ENCODE data around the gene RIMS4. TPM values are rescaled to one million over a fixed set of nuclear protein-coding genes. Genes with fewer than 3 reads are reported as not detected.
"Not testable (repeated sequence)": the region's sequence is repeated elsewhere in the genome, so short reads cannot be mapped to it uniquely, and the experiment has no call there.

RIMS4 gene
- total RNA-seq, 3 donors from 2014 or later, result 0.03 to 0.15 TPM; not detected in 1

DNA sequence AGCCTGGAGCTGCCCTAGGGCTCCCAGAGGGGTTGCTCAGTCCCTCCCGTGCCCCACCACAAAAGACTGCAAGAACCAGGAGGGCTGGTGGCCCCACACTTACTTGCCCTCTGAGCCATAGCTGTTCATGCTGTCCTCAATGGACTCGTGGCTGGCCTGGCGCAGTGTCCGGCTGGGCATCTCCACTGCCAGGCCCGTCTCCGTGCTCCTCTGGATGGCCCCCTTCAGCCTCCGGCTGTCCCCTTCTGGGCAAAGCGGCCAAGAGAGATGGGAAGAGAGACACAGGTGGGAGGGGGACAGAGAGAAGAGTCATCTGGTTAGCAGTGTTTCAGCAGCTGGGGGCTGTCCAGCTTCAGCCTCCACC is 39.2 kb downstream of the RIMS4 start:
- H3K36me3 Mint-ChIP-seq (ENCODE audit: insufficient read depth), result no peaks in the 10 kb centered on the region
- H3K4me1 Mint-ChIP-seq (ENCODE audit: low read depth), result peaks cover 2% of the 10 kb centered on the region
- DNase-seq (no peak), ATAC-seq (no peak)
- H3K27me3 Mint-ChIP-seq (ENCODE audit: low read depth), result peaks cover 10% of the 10 kb centered on the region
- no peaks in the 10 kb centered on the region for H3K9me3 Mint-ChIP-seq
- H3K4me3 Mint-ChIP-seq, result no peak overlapping the region

DNA sequence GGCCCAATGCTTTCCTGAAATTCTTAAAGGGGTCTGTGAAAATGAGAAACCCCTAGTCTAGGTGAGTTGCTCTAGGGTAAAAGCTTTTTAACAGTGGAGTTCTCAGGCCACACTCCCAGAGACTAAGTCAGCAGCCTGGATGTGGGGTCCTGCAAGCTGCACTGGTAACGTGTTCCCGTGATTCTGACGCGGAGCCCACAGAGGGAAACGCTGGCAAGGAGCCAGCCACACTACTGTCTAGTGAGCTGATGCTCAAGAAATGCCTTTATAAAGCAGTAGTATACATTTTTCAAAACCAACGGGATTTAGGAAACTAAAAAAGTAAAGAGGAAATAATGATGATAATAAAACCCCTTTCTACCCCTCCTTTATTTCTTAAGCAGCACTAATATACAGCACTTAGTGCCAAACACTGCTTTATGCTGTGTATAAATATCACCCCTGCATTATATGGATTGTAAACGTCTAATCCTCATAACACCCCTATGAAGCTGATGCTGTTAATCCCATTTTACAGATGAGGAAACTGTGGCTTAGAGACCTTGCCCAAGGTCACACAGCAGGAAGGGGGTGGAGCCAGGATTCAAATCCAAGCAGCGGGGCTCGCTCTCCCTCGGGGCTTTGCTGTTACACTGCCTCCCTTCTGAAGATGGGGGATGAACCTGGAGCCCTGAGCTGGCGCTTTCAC is 39.7 kb downstream of the RIMS4 start:
- Mint-ChIP-seq H3K4me1 (ENCODE audit: low read depth) (peaks cover 2% of the 10 kb centered on the region), H3K27me3 (ENCODE audit: low read depth) (peaks cover 9% of the 10 kb centered on the region), H3K4me3 (no peak overlapping the region), H3K9me3 (no peaks in the 10 kb centered on the region), H3K36me3 (ENCODE audit: insufficient read depth) (no peaks in the 10 kb centered on the region)
- DNase-seq, result no peak
- no peak for ATAC-seq

DNA sequence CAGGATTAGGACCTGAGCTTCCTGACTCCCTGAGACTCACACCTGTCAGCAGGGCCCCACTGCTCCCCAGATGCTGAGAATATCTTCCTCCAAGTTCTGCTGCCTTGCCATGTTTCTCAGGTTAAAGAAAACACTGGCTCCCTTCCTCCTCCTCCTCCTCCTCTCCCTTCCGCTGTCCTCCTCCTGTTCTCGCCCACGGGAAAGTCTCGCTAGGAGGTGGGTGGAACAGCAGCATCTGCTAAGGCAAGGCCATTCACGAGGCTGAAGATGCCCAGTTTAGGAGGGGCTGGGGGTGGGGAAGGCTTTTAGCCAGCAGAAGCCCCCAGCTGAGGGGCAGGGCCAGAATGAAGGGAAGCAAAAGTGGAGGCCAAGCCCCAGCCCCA is 40.9 kb downstream of the RIMS4 start:
- Mint-ChIP-seq H3K27me3 (ENCODE audit: low read depth) (peaks cover 9% of the 10 kb centered on the region), H3K4me1 (ENCODE audit: low read depth) (peaks cover 2% of the 10 kb centered on the region), H3K9me3 (no peaks in the 10 kb centered on the region), H3K36me3 (ENCODE audit: insufficient read depth) (no peaks in the 10 kb centered on the region), H3K4me3 (no peak overlapping the region)
- DNase-seq (no peak), ATAC-seq (no peak)

DNA sequence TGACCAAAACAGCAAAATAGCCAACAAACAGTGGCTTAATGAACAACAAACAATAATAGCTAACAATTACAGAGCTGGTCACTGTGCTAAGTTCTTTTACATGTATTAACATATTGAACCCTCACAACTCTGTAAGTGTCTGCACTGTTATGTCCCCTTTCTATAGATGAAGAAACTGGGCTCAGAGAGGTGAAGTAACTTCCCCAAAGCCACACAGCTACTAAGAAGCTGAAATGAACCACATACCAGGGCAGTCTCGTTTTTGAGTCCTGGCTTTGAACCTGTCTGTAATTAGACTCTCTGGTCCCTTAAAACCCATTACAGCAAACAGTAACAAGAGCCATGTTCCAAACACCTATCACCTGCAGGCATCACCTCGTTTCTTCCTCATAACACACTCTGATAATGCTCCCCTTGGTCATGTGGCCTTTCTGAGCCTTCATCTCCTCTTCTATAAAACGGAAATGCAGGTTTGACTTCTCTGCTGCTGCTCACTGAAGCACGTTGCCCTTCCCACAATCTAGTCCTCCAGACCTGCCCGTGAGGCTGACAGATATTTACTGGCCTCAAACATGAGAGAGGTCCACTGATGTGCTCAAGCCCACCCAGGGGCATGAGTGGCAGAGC is 41.4 kb downstream of the RIMS4 start:
- peaks cover 9% of the 10 kb centered on the region for H3K27me3 Mint-ChIP-seq (ENCODE audit: low read depth)
- no peak for ATAC-seq
- no peaks in the 10 kb centered on the region for H3K36me3 Mint-ChIP-seq (ENCODE audit: insufficient read depth)
- no peak overlapping the region for H3K4me3 Mint-ChIP-seq
- no peak for DNase-seq
- peaks cover 2% of the 10 kb centered on the region for H3K4me1 Mint-ChIP-seq (ENCODE audit: low read depth)
- no peaks in the 10 kb centered on the region for H3K9me3 Mint-ChIP-seq

DNA sequence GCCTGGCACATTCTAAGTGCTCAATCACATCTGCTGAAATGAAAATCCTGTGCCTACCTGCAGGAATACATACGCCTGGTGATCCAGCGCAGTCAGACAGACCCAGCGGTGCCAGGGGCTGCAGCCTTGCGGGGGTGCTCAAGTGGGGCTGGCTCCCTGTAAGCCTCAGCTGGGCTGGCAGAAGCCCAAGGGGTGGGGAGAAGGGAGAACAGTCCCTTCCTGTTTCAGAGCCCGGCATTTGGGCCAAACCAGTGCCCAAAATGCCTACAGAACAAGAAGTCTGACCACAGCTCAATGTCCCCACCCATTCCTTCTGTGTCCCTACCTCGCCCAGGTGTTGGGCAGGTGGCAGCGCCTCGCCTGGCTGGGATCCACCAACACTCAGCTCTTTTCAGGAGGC is 42.1 kb downstream of the RIMS4 start:
- Mint-ChIP-seq H3K36me3 (ENCODE audit: insufficient read depth) (no peaks in the 10 kb centered on the region), H3K4me1 (ENCODE audit: low read depth) (peaks cover 2% of the 10 kb centered on the region), H3K9me3 (no peaks in the 10 kb centered on the region), H3K4me3 (no peak overlapping the region), H3K27me3 (ENCODE audit: low read depth) (peaks cover 9% of the 10 kb centered on the region)
- no peak for DNase-seq
- ATAC-seq, result no peak

DNA sequence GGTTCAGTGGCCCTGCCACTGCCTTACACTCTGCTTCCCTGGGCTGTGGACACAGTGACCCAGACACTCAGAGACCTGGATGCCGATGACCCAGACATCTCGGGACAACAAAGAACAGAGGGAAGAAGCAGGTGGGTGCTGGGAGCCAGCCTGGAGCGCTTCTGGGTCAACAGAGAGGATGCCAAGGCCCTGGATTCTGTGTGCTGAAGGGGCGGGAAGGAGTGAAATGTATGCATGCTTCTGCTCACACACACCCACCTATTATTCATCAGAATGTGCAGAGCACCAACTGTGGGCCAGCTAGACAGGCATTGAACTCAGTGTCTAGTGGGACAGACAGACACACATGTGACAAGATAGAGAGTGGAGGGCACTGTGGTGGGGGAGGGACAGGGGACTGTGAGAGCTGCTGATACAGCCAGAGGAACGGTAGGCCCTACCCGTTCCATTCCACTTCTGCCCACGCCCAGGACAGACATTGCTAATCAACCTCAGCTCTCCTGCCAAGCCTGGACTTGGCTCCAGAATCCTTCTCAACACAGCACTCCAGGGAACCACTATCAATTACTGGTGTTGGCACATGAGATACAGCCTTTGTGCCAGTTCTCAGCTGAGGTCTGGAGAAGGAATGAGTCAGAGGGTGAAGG is 44.5 kb downstream of the RIMS4 start:
- no peaks in the 10 kb centered on the region for H3K36me3 Mint-ChIP-seq (ENCODE audit: insufficient read depth)
- H3K4me1 Mint-ChIP-seq (ENCODE audit: low read depth), result peaks cover 2% of the 10 kb centered on the region
- no peak overlapping the region for H3K4me3 Mint-ChIP-seq
- no peak for ATAC-seq
- no peaks in the 10 kb centered on the region for H3K9me3 Mint-ChIP-seq
- peaks cover 9% of the 10 kb centered on the region for H3K27me3 Mint-ChIP-seq (ENCODE audit: low read depth)
- no peak for DNase-seq

DNA sequence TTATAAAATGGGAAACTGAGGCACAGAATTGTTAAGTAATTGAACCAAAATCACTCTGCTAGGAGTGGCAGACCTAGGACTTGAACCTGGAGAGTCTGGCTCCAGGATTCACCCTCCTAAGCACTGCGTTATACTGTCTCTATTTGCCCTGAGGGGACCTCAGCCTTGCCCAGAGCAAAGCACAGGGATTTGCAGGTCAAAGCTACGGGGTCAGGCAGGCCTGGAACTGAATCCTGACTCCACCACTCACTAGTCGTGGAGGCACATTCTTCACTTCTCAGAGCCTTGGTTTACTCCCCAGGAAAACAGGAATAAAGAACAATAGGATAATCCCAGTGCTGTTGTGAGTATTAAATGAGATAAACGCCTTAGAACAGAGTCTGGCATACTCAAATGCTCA is 45.3 kb downstream of the RIMS4 start:
- peaks cover 2% of the 10 kb centered on the region for H3K4me1 Mint-ChIP-seq (ENCODE audit: low read depth)
- H3K36me3 Mint-ChIP-seq (ENCODE audit: insufficient read depth), result no peaks in the 10 kb centered on the region
- no peak for DNase-seq
- H3K4me3 Mint-ChIP-seq, result no peak overlapping the region
- ATAC-seq, result no peak
- H3K27me3 Mint-ChIP-seq (ENCODE audit: low read depth), result peaks cover 5% of the 10 kb centered on the region
- H3K9me3 Mint-ChIP-seq, result no peaks in the 10 kb centered on the region

DNA sequence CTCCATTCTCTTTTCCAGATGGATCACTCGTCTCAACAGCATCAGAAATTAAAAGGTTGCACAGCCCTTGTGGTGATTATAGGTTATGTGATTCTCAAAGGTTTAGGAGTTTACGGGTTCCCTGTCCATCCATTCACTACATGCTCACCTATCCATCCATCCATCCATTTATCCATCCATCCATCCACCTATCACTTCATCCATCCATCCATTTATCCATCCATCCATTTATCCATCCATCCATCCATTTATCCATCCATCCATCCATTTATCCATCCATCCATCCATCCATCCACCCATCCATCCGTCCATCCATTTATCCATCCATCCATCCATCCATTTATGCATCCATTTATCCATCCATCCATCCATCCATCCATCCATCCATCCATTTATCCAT is 46.5 kb downstream of the RIMS4 start:
- DNase-seq; H3K36me3 Mint-ChIP-seq (ENCODE audit: insufficient read depth); H3K27me3 Mint-ChIP-seq (ENCODE audit: low read depth); ATAC-seq; H3K4me1 Mint-ChIP-seq (ENCODE audit: low read depth); H3K4me3 Mint-ChIP-seq; H3K9me3 Mint-ChIP-seq: not testable (repeated sequence)

DNA sequence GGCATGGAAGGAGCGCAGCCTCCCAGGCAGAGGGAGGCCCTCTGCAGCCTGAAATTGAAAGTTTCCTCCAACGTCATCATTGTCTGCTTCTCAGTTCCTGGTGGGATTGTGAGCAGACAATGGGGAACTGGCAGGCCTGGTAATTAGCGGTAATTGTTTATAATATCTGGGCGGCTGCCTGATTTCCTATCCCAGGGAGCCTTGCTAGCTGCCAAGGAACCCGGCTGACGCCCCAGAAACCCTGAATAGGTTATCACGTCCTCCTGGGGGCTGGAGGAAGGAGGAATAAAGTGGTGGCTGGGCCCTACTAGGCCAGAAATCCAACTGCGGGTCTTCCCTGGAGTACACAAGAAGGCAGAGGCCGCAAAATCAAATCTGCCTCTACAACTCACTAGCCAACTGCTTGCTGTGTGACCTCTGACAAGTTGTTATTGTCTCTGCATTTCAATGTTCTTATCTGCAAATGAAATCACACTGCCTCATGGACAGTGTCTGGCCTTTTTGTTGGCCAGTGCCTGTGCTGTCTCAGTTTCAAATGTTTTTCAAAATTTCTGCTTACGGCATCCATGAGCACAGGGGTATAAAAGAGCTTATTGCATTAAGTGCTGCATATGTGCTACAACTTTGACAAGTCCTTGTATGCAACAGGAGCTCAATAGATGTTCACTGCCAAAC is 47.7 kb downstream of the RIMS4 start:
- H3K9me3 Mint-ChIP-seq, result no peaks in the 10 kb centered on the region
- ATAC-seq, result no peak

DNA sequence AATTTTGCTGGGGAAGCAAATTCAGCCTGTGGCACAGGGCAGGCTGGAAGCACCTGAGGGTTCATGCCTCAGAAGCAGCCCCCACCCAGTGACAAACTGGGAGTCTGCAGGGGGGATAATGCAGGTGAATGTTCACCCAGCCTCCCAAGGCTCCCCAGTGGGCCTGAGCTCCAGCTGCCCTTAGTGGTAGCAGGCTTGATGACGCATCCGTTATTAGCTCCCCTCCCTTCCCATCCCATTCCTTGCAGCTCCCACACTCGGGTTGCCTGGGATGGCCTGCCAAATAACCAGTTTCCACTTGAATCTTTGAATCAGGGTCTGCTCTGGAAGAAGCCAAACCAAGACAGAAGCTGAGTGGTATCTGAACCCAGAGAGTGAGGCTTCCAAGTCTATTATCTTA is 48.9 kb downstream of the RIMS4 start:
- Mint-ChIP-seq H3K27me3 (ENCODE audit: low read depth) (peaks cover 5% of the 10 kb centered on the region), H3K4me3 (no peak overlapping the region), H3K9me3 (no peaks in the 10 kb centered on the region), H3K4me1 (ENCODE audit: low read depth) (no peaks in the 10 kb centered on the region), H3K36me3 (ENCODE audit: insufficient read depth) (no peaks in the 10 kb centered on the region)
- no peak for ATAC-seq
- DNase-seq, result no peak

More for the DNA sequence above, 47.7 kb downstream of the RIMS4 start:
- Mint-ChIP-seq H3K36me3 (ENCODE audit: insufficient read depth) (no peaks in the 10 kb centered on the region), H3K4me3 (no peak overlapping the region), H3K4me1 (ENCODE audit: low read depth) (no peaks in the 10 kb centered on the region), H3K27me3 (ENCODE audit: low read depth) (peaks cover 5% of the 10 kb centered on the region)
- DNase-seq, result no peak

DNA sequence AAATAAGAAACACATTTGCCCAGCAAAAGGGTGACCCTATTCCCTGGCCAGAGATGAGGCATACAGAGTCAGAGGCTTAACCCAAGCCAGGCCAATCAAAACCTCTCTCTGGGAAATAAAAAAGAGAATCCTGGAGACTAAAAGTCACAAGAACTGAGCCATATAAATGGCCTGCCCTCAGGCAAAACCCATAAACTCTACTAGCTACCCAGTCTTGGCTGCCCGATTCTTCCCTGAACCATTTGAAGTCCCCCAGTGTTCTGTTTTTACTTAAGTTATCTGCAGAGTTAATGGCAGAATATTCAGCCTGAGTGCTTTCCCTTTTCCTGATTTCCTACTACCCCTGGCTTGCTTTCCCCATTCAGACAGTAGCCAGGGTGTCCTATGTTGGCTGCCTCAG is 50.8 kb downstream of the RIMS4 start:
- no peak overlapping the region for H3K4me3 Mint-ChIP-seq
- no peak for ATAC-seq
- H3K4me1 Mint-ChIP-seq (ENCODE audit: low read depth), result no peaks in the 10 kb centered on the region
- no peaks in the 10 kb centered on the region for H3K36me3 Mint-ChIP-seq (ENCODE audit: insufficient read depth)
- no peaks in the 10 kb centered on the region for H3K9me3 Mint-ChIP-seq
- DNase-seq, result no peak
- H3K27me3 Mint-ChIP-seq (ENCODE audit: low read depth), result peaks cover 5% of the 10 kb centered on the region

DNA sequence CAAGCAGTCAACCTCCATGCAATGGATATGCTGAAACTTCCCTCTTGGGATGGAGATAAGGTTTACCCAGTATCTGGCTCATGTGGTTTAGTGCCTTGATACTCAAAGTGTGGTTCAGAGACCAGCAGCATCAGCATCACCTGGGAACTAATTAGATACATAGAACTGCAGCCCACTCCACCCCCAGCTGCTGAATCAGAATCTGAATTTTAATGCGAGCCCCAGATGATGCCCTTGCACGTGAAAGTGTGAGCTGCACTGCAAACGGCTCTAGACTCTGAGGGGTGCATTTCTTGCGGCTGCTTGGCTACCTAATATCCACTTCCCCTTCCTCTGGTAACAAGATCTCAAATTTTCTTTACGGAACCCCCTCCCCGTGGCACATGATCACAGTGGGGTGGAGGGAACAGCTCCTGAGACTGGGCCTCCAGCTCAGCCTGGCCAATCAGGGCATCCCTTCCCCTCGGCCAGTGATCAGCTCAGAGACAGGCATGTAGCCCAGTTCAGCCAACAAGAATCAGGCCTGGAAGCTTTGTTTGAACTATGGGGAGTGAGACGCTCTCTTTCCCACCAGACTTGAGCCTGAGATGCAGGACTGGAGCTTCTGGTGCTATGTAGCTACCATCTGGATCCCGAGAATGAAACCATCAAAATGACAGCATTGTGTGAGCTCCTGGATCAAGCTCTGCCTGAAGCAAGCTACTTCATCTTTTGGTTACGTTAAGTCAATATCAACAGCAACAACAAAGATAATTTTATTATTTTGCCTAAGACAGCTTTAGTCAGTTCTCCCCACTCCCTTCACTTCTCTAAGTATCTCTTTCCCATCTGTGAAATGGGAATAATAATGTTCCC is 51.9 kb downstream of the RIMS4 start:
- H3K4me3 Mint-ChIP-seq, result no peak overlapping the region
- no peaks in the 10 kb centered on the region for H3K4me1 Mint-ChIP-seq (ENCODE audit: low read depth)
- H3K9me3 Mint-ChIP-seq, result no peaks in the 10 kb centered on the region
- H3K27me3 Mint-ChIP-seq (ENCODE audit: low read depth), result peaks cover 5% of the 10 kb centered on the region
- DNase-seq, result no peak
- no peaks in the 10 kb centered on the region for H3K36me3 Mint-ChIP-seq (ENCODE audit: insufficient read depth)
- ATAC-seq, result no peak

DNA sequence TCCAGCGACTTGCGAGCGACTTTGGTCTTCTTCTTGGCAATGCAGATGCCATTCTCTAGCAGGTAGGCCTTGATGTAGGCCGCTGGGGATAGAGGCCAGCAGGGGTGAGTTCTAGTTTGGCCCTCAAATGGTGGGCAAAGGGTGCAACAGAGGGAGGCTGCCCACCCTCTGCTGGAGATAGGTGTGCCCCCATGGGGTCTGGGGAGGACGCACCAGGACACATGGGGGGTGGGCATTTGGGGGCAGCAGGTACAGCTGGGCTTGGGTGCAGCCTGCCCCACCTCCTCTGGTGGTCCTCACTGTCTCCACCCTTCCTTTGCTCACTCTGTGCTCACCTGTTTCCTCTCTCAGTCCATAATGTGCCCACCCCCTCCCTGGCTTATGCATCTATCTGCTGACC is 53.4 kb downstream of the RIMS4 start:
- Mint-ChIP-seq H3K36me3 (ENCODE audit: insufficient read depth) (no peaks in the 10 kb centered on the region), H3K27me3 (ENCODE audit: low read depth) (peaks cover 2% of the 10 kb centered on the region), H3K4me3 (no peak overlapping the region), H3K9me3 (no peaks in the 10 kb centered on the region), H3K4me1 (ENCODE audit: low read depth) (no peaks in the 10 kb centered on the region)
- ATAC-seq (no peak), DNase-seq (no peak)

DNA sequence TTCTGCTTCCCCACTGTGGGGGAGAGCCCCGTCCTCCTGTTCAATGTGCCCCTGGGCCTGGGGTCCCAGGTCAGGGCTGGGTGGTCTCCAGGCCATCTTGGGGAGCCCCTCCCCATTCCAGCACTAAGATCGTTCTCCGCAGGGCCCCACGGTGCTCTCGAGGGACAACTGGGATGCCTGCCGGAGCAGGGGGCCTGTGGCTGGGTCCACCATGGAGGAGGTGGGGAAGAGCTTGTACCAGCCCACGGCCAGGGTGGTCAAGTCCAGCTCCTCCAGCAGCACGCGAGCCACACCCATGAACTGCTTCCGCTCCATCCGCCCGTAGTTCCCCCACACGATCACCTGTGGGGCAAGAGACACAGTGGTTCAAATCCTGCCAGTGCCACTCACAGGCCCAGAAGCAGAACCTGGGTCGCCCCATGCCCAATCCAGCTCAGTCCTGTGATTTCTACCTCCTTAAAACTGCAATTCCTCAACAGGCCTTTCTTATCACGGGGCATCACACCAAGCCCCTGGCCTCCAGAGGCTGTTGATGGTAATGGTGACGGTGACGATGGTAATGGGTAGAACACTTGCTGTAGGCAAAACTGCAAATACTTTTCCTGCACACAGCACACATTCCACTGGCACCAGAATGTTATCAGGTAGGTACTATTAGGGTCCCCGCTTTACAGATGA is 54.2 kb downstream of the RIMS4 start:
- DNase-seq (no peak), ATAC-seq (no peak)
- Mint-ChIP-seq H3K4me1 (ENCODE audit: low read depth) (no peaks in the 10 kb centered on the region), H3K9me3 (no peaks in the 10 kb centered on the region), H3K4me3 (no peak overlapping the region), H3K36me3 (ENCODE audit: insufficient read depth) (no peaks in the 10 kb centered on the region), H3K27me3 (ENCODE audit: low read depth) (peaks cover 7% of the 10 kb centered on the region)
